Small intestine (tissue), 7 donors: Measurements from ENCODE around the gene LINGO1. TPM values are rescaled to one million over a fixed set of nuclear protein-coding genes. Genes with fewer than 3 reads are reported as not detected.

Experiments used
- DNase-seq, 2 donors: peaks; one replicate each; pipeline versions ENCODE4 v3.0.0 to v3.0.0-alpha.2; 2013
- FAIRE-seq: peaks from 2 replicates; lab custom pipeline; 2012; peaks lifted over from hg19 to GRCh38; lab: Jason Lieb, UNC
- H3K27ac ChIP-seq, 3 donors: one replicate each; pipeline ENCODE4 v1.5.1; 2013; ENCODE audit warnings: low read length in 2 of 3, mild to moderate bottlenecking in 2 of 3, control low read depth in 1 of 3, inconsistent platforms in 1 of 3, low read depth in 1 of 3, moderate library complexity in 1 of 3
- H3K27me3 ChIP-seq, 3 donors: one replicate each; pipeline ENCODE4 v1.6.1; 2013; ENCODE audit warnings: low read length in 3 of 3, inconsistent platforms in 1 of 3; ENCODE audit not compliant: control insufficient read depth in 3 of 3, insufficient read depth in 3 of 3
- H3K36me3 ChIP-seq, 3 donors: one replicate each; pipeline ENCODE4 v1.6.1; 2013; ENCODE audit warnings: low read length in 3 of 3, inconsistent platforms in 1 of 3, low read depth in 1 of 3, mild to moderate bottlenecking in 1 of 3, moderate library complexity in 1 of 3; ENCODE audit not compliant: control insufficient read depth in 3 of 3, insufficient read depth in 2 of 3
- H3K4me1 ChIP-seq, 3 donors: one replicate each; pipeline ENCODE4 v1.6.1; 2013; ENCODE audit warnings: low read length in 2 of 3, inconsistent platforms in 1 of 3, low read depth in 1 of 3, mild to moderate bottlenecking in 1 of 3, moderate library complexity in 1 of 3; ENCODE audit not compliant: control insufficient read depth in 3 of 3, insufficient read depth in 2 of 3
- H3K4me3 ChIP-seq, 3 donors: one replicate each; pipeline ENCODE4 v1.5.1; 2013; ENCODE audit warnings: low read length in 3 of 3, control low read depth in 1 of 3, inconsistent platforms in 1 of 3, low read depth in 1 of 3, mild to moderate bottlenecking in 1 of 3, moderate library complexity in 1 of 3
- H3K9me3 ChIP-seq, 2 donors: one replicate each; pipeline ENCODE4 v1.6.1; 2013; ENCODE audit warnings: low read depth in 1 of 2, low read length in 1 of 2; ENCODE audit not compliant: control insufficient read depth in 2 of 2, insufficient read depth in 1 of 2
- WGBS, 3 donors: extraction: QIAGEN DNeasy Blood & Tissue Kit; methylation state at CpG; one replicate each; pipeline ENCODE4 v1.1.7; 2013; 5-methylcytosine and 5-hydroxymethylcytosine counted together
- polyA plus RNA-seq, 4 donors: library from polyadenylated mRNA; stranded (reverse) in 3 of 4; unstranded in 1 of 4; fragments of 200-250 nt in 3 of 4; fragments of 120-200 nt in 1 of 4; gene quantifications; one replicate each; pipeline versions ENCODE4 v1.2.1 to v1.2.3, GENCODE V29; 2013
- donor health status: healthy with polysubstance abuse.
- donor health status: control.
- donor health status: control.
- donor health status: Bipolar disorder and iron deficiency.
- donor health status: healthy.

The LINGO1 gene
- polyA plus RNA-seq, 4 donors: 4.5 to 6.1 TPM; not detected in 2

DNA sequence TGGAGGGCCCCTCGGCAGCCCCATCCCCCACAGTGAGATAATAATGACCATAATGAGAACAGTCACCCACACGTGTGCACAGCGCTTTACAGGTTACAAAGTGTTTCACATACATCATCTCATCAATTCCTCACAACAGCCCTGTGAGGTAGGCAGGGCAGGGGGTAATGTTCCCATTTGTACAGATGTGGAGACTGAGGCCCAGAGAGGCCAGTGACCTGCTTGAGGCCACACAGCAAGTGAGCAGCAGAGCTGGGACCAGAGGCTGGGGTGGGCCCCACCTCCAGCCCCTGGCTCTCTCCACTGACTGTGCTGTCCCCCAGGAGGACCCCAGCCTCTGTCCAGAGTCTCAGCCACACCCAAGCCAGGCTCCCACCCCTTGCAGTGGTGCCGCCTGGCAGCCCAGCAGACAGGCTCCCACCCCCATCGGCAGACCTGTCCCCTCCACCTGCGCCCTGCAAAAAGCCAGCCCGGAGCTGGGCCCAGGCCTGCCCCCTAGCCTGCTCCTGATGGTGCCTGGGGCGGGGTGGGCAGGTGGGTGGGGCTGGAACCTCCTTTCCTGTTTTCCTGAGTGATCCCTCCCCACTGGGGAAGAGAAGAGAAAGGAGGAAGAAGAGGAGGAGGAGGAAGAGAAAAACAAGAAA lies 19.6 kb downstream of the LINGO1 start:
- Histone ChIP-seq H3K27me3 (peaks cover 0 to 6% (median 0%) of the 10 kb centered on the region in 3 donors), H3K36me3 (peaks cover 0 to 16% (median 0%) of the 10 kb centered on the region in 3 donors), H3K9me3 (no peaks in the 10 kb centered on the region), H3K27ac (no peak overlapping the region), H3K4me1 (no peaks in the 10 kb centered on the region), H3K4me3 (no peak overlapping the region)
- DNase-seq (no peak), FAIRE-seq (no peak)
- WGBS, 3 donors: 59 to 81% (median 68%) methylated on average over 8 of the region's 8 CpGs

DNA sequence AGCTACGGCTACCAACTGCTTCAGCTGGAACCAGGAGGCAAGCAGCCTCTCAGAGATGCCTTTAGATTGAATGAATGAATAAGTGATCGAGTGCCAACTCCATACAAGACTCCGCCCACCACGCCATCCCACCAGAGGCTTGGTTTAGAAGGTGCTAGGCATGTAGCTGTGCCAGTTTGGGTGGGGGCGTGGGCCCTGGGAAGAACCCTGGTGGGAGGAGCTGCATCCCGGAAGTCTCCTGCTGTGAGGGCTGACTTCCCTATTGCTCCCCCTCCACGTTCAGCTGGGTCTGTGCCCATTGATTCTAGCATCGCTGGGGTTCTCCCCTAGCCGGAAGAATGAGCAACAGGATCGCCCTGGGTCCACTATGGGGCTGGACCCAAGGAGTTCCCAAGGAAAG lies 20.9 kb downstream of the LINGO1 start:
- no peak for FAIRE-seq
- WGBS, 3 donors: 45 to 60% (median 47%) methylated on average over 10 of the region's 10 CpGs
- Histone ChIP-seq H3K27ac (no peak overlapping the region), H3K4me3 (no peak overlapping the region), H3K4me1 (peaks cover 0 to 3% (median 0%) of the 10 kb centered on the region in 3 donors), H3K9me3 (no peaks in the 10 kb centered on the region), H3K27me3 (peaks cover 0 to 2% (median 0%) of the 10 kb centered on the region in 3 donors), H3K36me3 (peaks cover 0 to 16% (median 0%) of the 10 kb centered on the region in 3 donors)
- DNase-seq: no peak

- Histone ChIP-seq H3K4me3 (no peak overlapping the region), H3K4me1 (peaks cover 0 to 3% (median 0%) of the 10 kb centered on the region in 3 donors), H3K36me3 (peaks cover 0 to 16% (median 0%) of the 10 kb centered on the region in 3 donors), H3K27ac (no peak overlapping the region), H3K9me3 (no peaks in the 10 kb centered on the region), H3K27me3 (peaks cover 0 to 9% (median 0%) of the 10 kb centered on the region in 3 donors)
- FAIRE-seq: no peak
- 66 to 78% (median 73%) methylated on average over 8 to 9 of the region's 9 CpGs for WGBS, 3 donors
- no peak for DNase-seq
Observed at GRCh38 chr15:77610731-77611130, 22.0 kb downstream of the LINGO1 start.

DNA sequence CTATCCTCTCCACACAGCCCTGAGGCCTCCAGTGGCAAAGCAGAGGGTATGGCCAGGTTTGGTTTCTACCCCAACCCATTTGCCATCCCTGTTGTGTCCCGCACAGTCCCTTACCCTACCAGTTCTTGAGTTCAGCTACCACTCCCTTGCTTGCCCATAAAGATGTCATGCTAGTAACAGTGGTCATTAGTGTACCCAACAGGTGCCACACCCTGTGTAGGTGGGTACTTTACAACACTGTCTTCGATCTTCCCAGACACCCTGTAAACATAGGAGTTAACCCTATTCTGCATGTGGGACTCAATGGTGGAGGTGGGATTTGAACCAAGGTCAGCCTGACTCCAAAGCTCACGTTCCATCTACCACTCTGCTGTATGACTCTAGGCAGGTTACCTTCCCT lies 23.2 kb downstream of the LINGO1 start:
- WGBS, 3 donors: 59 to 69% (median 66%) methylated on average over 3 of the region's 3 CpGs
- Histone ChIP-seq H3K27ac (no peak overlapping the region), H3K4me1 (peaks cover 0 to 12% (median 0%) of the 10 kb centered on the region in 3 donors), H3K4me3 (no peak overlapping the region), H3K36me3 (peaks cover 0 to 8% (median 0%) of the 10 kb centered on the region in 3 donors), H3K9me3 (no peaks in the 10 kb centered on the region), H3K27me3 (peaks cover 0 to 16% (median 0%) of the 10 kb centered on the region in 3 donors)
- DNase-seq (peak; percentile 19), FAIRE-seq (no peak)

GRCh38 chr15:77608774-77609173 lies 23.9 kb downstream of the LINGO1 start:
- Histone ChIP-seq H3K36me3 (no peaks in the 10 kb centered on the region), H3K9me3 (no peaks in the 10 kb centered on the region), H3K4me3 (no peak overlapping the region), H3K27ac (no peak overlapping the region), H3K4me1 (peaks cover 0 to 12% (median 0%) of the 10 kb centered on the region in 3 donors), H3K27me3 (peaks cover 0 to 16% (median 0%) of the 10 kb centered on the region in 3 donors)
- WGBS, 3 donors: 67 to 75% (median 72%) methylated on average over 6 of the region's 6 CpGs
- FAIRE-seq: no peak
- DNase-seq: no peak

DNA sequence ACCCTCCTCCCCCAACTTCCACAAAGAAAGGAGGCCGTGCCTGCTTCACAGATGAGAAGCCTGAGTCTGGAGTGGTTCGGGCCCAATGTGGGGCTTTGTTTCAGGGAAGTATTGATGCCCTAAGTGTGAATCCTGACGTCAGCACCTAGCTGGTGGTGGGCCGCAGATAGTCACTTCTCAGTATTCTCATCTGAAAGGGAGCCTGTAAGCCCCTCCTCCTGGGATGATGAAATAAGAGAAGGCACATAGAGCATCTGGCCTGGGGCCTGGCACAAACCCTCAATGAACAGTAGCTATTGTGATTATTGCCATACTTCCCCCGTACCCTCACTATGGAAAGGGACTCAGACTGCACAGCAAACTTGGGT lies 24.8 kb downstream of the LINGO1 start:
- no peak overlapping the region for H3K27ac ChIP-seq
- H3K9me3 ChIP-seq: no peaks in the 10 kb centered on the region
- peaks cover 0 to 16% (median 0%) of the 10 kb centered on the region in 3 donors for H3K27me3 ChIP-seq
- no peak for FAIRE-seq
- no peak for DNase-seq
- 86 to 87% (median 87%) methylated on average over 5 of the region's 5 CpGs for WGBS, 3 donors
- H3K4me1 ChIP-seq: peaks cover 0 to 12% (median 0%) of the 10 kb centered on the region in 3 donors
- no peaks in the 10 kb centered on the region for H3K36me3 ChIP-seq
- no peak overlapping the region for H3K4me3 ChIP-seq

- 72 to 75% (median 73%) methylated on average over 14 to 17 of the region's 17 CpGs for WGBS, 3 donors
- FAIRE-seq (no peak), DNase-seq (no peak)
- no peaks in the 10 kb centered on the region for H3K36me3 ChIP-seq
- peaks cover 0 to 12% (median 0%) of the 10 kb centered on the region in 3 donors for H3K4me1 ChIP-seq
- H3K27me3 ChIP-seq: peaks cover 0 to 16% (median 0%) of the 10 kb centered on the region in 3 donors
- no peak overlapping the region for H3K27ac ChIP-seq
- no peak overlapping the region for H3K4me3 ChIP-seq
- H3K9me3 ChIP-seq: no peaks in the 10 kb centered on the region
Observed at GRCh38 chr15:77607111-77607893, 25.4 kb downstream of the LINGO1 start.

DNA sequence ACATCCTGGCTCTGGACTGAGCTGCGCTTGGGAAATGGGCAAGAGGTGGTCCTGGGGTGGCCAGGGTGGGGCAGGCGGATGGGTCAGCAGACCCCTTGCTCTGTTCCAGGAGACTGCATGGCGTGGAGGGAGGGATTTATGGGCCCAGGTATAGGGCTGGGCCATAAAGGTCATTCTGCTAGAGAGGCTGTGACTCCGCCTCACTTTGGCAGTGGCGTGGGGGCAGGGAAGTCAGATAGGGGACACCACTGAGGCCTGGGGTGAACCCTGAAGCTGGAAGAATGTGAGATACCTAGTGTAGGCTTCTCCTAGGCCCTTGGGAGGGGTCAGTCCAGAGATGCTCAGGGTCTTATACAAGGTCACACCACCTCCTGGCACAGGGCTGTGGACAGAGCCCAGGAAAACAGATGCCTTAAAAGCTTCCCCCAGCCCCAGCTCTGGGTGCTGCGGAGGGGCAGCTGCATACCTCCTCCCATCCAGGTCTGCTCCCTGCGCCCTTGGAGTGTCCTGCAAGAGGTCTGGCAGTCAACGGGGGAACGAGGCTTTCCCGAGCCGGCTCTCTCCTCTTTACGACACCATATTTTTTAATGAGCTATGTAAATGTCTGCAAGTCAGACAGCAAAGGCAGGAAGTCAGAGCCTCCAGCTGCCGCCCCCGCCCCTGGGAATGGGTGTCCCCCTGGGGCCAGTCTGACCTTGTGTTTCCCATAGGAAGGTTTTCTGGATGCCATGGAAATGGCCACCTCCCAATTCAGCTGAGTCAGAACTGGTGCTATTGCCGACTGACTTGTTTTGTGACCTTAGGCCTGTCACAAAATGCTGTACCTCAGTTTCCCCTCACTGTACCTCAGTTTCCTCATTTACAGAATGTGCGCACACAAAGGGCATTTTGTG lies 26.3 kb downstream of the LINGO1 start:
- 40 to 72% (median 53%) methylated on average over 16 of the region's 16 CpGs for WGBS, 3 donors
- H3K4me3 ChIP-seq: no peak overlapping the region
- DNase-seq: peak in 1 of 2 donors; percentile 21
- FAIRE-seq: no peak
- no peak overlapping the region for H3K27ac ChIP-seq
- no peaks in the 10 kb centered on the region for H3K9me3 ChIP-seq
- H3K27me3 ChIP-seq: peaks cover 0 to 16% (median 0%) of the 10 kb centered on the region in 3 donors
- H3K4me1 ChIP-seq: peaks cover 0 to 12% (median 0%) of the 10 kb centered on the region in 3 donors
- H3K36me3 ChIP-seq: no peaks in the 10 kb centered on the region
